Neural progenitor cell (in vitro differentiated cells): ENCODE measurements around the gene CLDN1. TPM values are rescaled to one million over a fixed set of nuclear protein-coding genes. Genes with fewer than 3 reads are reported as not detected.

Experiments used
- DNase-seq: peaks from one replicate; pipeline ENCODE4 v3.0.0-alpha.2; 2016; ENCODE audit warnings: low spot score
- H2AFZ ChIP-seq: fragments of 200-600 bp; sonication (generic); replicated peaks from 2 replicates; pipeline ENCODE4 v1.6.1; 2016; ENCODE audit warnings: antibody characterized with exemption
- H3F3A ChIP-seq: fragments of 200-600 bp; sonication (generic); 2 replicates; pipeline ENCODE4 v1.6.1; 2016; ENCODE audit warnings: antibody characterized with exemption, low read depth
- H3K27ac ChIP-seq: fragments of 200-600 bp; sonication (generic); 2 replicates; pipeline ENCODE4 v1.5.1; 2016; ENCODE audit warnings: mild to moderate bottlenecking
- H3K27me3 ChIP-seq: fragments of 200-600 bp; sonication (generic); 2 replicates; pipeline ENCODE4 v1.6.1; 2016; ENCODE audit warnings: mild to moderate bottlenecking, moderate library complexity
- H3K36me3 ChIP-seq: fragments of 200-600 bp; sonication (generic); 2 replicates; pipeline ENCODE4 v1.5.1; 2016
- H3K4me1 ChIP-seq: fragments of 200-600 bp; sonication (generic); 2 replicates; pipeline ENCODE4 v1.6.1; 2016; ENCODE audit warnings: mixed run types
- H3K4me2 ChIP-seq: fragments of 200-600 bp; sonication (generic); 2 replicates; pipeline ENCODE4 v1.6.1; 2016
- H3K4me3 ChIP-seq: fragments of 200-600 bp; sonication (generic); 2 replicates; pipeline ENCODE4 v1.5.1; 2016
- H3K79me2 ChIP-seq: fragments of 200-600 bp; sonication (generic); 2 replicates; pipeline ENCODE4 v1.6.1; 2016; ENCODE audit warnings: low read depth
- H3K9ac ChIP-seq: fragments of 200-600 bp; sonication (generic); 2 replicates; pipeline ENCODE4 v1.6.1; 2016
- H3K9me3 ChIP-seq: fragments of 200-600 bp; sonication (generic); 2 replicates; pipeline ENCODE4 v1.5.1; 2016; ENCODE audit warnings: low read depth
- H4K20me1 ChIP-seq: fragments of 200-600 bp; sonication (generic); 2 replicates; pipeline ENCODE4 v1.6.1; 2016; ENCODE audit warnings: low read depth
- H3K27ac Mint-ChIP-seq: 3 replicates; pipeline ENCODE4 v1.8.0; 2021; ENCODE audit warnings: mixed read lengths
- H3K27me3 Mint-ChIP-seq: 2 replicates; pipeline ENCODE4 v1.8.0; 2022; ENCODE audit warnings: low read depth, mild to moderate bottlenecking, inconsistent platforms, moderate library complexity, mixed read lengths; ENCODE audit not compliant: insufficient read depth
- H3K36me3 Mint-ChIP-seq: 3 replicates; pipeline ENCODE4 v1.8.0; 2021; ENCODE audit warnings: mixed read lengths
- H3K4me1 Mint-ChIP-seq: 3 replicates; pipeline ENCODE4 v1.8.0; 2021; ENCODE audit warnings: mixed read lengths
- H3K4me3 Mint-ChIP-seq: 3 replicates; pipeline ENCODE4 v1.8.0; 2021; ENCODE audit warnings: mild to moderate bottlenecking, moderate library complexity, mixed read lengths
- H3K9me3 Mint-ChIP-seq: 3 replicates; pipeline ENCODE4 v1.8.0; 2020; ENCODE audit warnings: mixed read lengths
- CTCF ChIP-seq: fragments of 200-600 bp; sonication (generic); IDR thresholded peaks from 2 replicates; pipeline ENCODE4 v1.5.1; 2017; ENCODE audit warnings: antibody characterized with exemption, mild to moderate bottlenecking
- EZH2 ChIP-seq: fragments of 200-600 bp; sonication (generic); IDR thresholded peaks from 2 replicates; pipeline ENCODE4 v1.6.1; 2017; ENCODE audit warnings: antibody characterized with exemption, mild to moderate bottlenecking, moderate library complexity
- EZH2phosphoT487 ChIP-seq: fragments of 200-600 bp; sonication (generic); IDR thresholded peaks from 2 replicates; pipeline ENCODE4 v1.6.1; 2017; ENCODE audit warnings: antibody characterized with exemption
- total RNA-seq: library from RNA; depleted of rRNA; stranded (reverse); fragments of >200 nt; gene quantifications from 2 replicates; pipeline ENCODE4 v1.2.3, GENCODE V29; 2015; ENCODE audit warnings: low replicate concordance

CLDN1 gene
- total RNA-seq, 1 donor from 2014 or later = 0.24 TPM

GRCh38 chr3:190322604-190323245 is 479 bp upstream of the CLDN1 start:
- DNase-seq = no peak
- Histone ChIP-seq H3K79me2 (no peaks in the 10 kb centered on the region), H3K9me3 (no peaks in the 10 kb centered on the region), H3K4me1 (peaks cover 3% of the 10 kb centered on the region), H4K20me1 (no peaks in the 10 kb centered on the region), H3K27ac (no peak overlapping the region), H3K4me2 (peak overlapping the region; percentile 94), H3K4me3 (peak overlapping the region; percentile 79), H2AFZ (peak overlapping the region; percentile 53), H3F3A (no peaks in the 10 kb centered on the region), H3K36me3 (no peaks in the 10 kb centered on the region), H3K27me3 (peaks cover 34% of the 10 kb centered on the region), H3K9ac (no peak overlapping the region)
- Mint-ChIP-seq H3K27ac (no peak overlapping the region), H3K4me1 (peaks cover 35% of the 10 kb centered on the region), H3K9me3 (no peaks in the 10 kb centered on the region), H3K36me3 (no peaks in the 10 kb centered on the region), H3K4me3 (peak overlapping the region; percentile 83), H3K27me3 (peaks cover 13% of the 10 kb centered on the region)
- no peak for TF ChIP-seq EZH2
- no peak for TF ChIP-seq EZH2phosphoT487
- no peak for TF ChIP-seq CTCF

GRCh38 chr3:190320594-190321362 is 1.5 kb downstream of the CLDN1 start:
- no peaks in the 10 kb centered on the region for H3K9me3 ChIP-seq
- H3K79me2 ChIP-seq = no peaks in the 10 kb centered on the region
- Mint-ChIP-seq H3K27me3 (peaks cover 13% of the 10 kb centered on the region), H3K27ac (peak overlapping the region; percentile 6), H3K36me3 (no peaks in the 10 kb centered on the region), H3K9me3 (no peaks in the 10 kb centered on the region), H3K4me1 (peaks cover 35% of the 10 kb centered on the region), H3K4me3 (peak overlapping the region; percentile 93)
- H4K20me1 ChIP-seq = no peaks in the 10 kb centered on the region
- TF ChIP-seq EZH2 (no peak), EZH2phosphoT487 (no peak), CTCF (no peak)
- peaks cover 3% of the 10 kb centered on the region for H3K4me1 ChIP-seq
- no peak overlapping the region for H3K4me3 ChIP-seq
- no peak overlapping the region for H3K4me2 ChIP-seq
- peaks cover 34% of the 10 kb centered on the region for H3K27me3 ChIP-seq
- H3K36me3 ChIP-seq = no peaks in the 10 kb centered on the region
- H3F3A ChIP-seq = no peaks in the 10 kb centered on the region
- H2AFZ ChIP-seq = no peak overlapping the region
- no peak overlapping the region for H3K27ac ChIP-seq
- DNase-seq = no peak
- H3K9ac ChIP-seq = no peak overlapping the region

- H3K4me1 ChIP-seq = peaks cover 3% of the 10 kb centered on the region
- Mint-ChIP-seq H3K27me3 (peaks cover 13% of the 10 kb centered on the region), H3K9me3 (no peaks in the 10 kb centered on the region), H3K27ac (no peak overlapping the region), H3K4me1 (peaks cover 35% of the 10 kb centered on the region), H3K36me3 (no peaks in the 10 kb centered on the region), H3K4me3 (peak overlapping the region; percentile 93)
- TF ChIP-seq EZH2 (no peak), EZH2phosphoT487 (no peak)
- H3K4me2 ChIP-seq = no peak overlapping the region
- no peak overlapping the region for H3K9ac ChIP-seq
- H3K9me3 ChIP-seq = no peaks in the 10 kb centered on the region
- no peak for DNase-seq
- no peak overlapping the region for H3K27ac ChIP-seq
- H3K36me3 ChIP-seq = no peaks in the 10 kb centered on the region
- H3K79me2 ChIP-seq = no peaks in the 10 kb centered on the region
- no peaks in the 10 kb centered on the region for H3F3A ChIP-seq
- H4K20me1 ChIP-seq = no peaks in the 10 kb centered on the region
- peaks cover 34% of the 10 kb centered on the region for H3K27me3 ChIP-seq
- H2AFZ ChIP-seq = no peak overlapping the region
- H3K4me3 ChIP-seq = no peak overlapping the region
These were observed 2.6 kb downstream of the CLDN1 start for GRCh38 chr3:190319660-190320059.

GRCh38 chr3:190318666-190319065 is 3.6 kb downstream of the CLDN1 start:
- TF ChIP-seq EZH2 = no peak
- no peak for TF ChIP-seq EZH2phosphoT487
- TF ChIP-seq CTCF = no peak
- Histone ChIP-seq H3K79me2 (no peaks in the 10 kb centered on the region), H3K36me3 (no peaks in the 10 kb centered on the region), H3K4me2 (no peak overlapping the region), H3K27me3 (peaks cover 34% of the 10 kb centered on the region), H2AFZ (no peak overlapping the region), H3K4me1 (peaks cover 3% of the 10 kb centered on the region), H3K9ac (no peak overlapping the region), H3K9me3 (no peaks in the 10 kb centered on the region), H4K20me1 (no peaks in the 10 kb centered on the region), H3K27ac (no peak overlapping the region), H3K4me3 (no peak overlapping the region), H3F3A (no peaks in the 10 kb centered on the region)
- Mint-ChIP-seq H3K4me3 (peak overlapping the region; percentile 23), H3K27me3 (peaks cover 13% of the 10 kb centered on the region), H3K9me3 (peaks cover 1% of the 10 kb centered on the region), H3K4me1 (peaks cover 35% of the 10 kb centered on the region), H3K36me3 (peaks cover under 1% of the 10 kb centered on the region), H3K27ac (no peak overlapping the region)
- no peak for DNase-seq
